GM12874 (cell line): Measurements from ENCODE around the gene ITPR1.

Experiments used
- CTCF ChIP-seq: IDR thresholded peaks from 2 replicates; pipeline ENCODE4 v1.5.1; 2011; ENCODE audit warnings: low read depth, mild to moderate bottlenecking, control low read depth, low read length, moderate library complexity; ENCODE audit not compliant: insufficient read depth

The ITPR1 gene

GRCh38 chr3:4703054-4703480 is 209.9 kb downstream of the ITPR1 start:
- TF ChIP-seq CTCF, result no peak

GRCh38 chr3:4704552-4704951 is 211.4 kb downstream of the ITPR1 start:
- no peak for TF ChIP-seq CTCF

- TF ChIP-seq CTCF, result no peak
Measured at GRCh38 chr3:4707324-4707723, 214.2 kb downstream of the ITPR1 start.

- TF ChIP-seq CTCF, result no peak
Measured at GRCh38 chr3:4708230-4708629, 215.1 kb downstream of the ITPR1 start.

GRCh38 chr3:4709341-4709740 is 216.2 kb downstream of the ITPR1 start:
- no peak for TF ChIP-seq CTCF

- TF ChIP-seq CTCF, result no peak
Measured at GRCh38 chr3:4710191-4710590, 217.0 kb downstream of the ITPR1 start.

- TF ChIP-seq CTCF, result no peak
Measured at GRCh38 chr3:4711680-4711992, 218.5 kb downstream of the ITPR1 start.

- TF ChIP-seq CTCF, result no peak
Measured at GRCh38 chr3:4712109-4712508, 219.0 kb downstream of the ITPR1 start.
